Hematopoietic multipotent progenitor cell (in vitro differentiated cells): Measurements from ENCODE around the gene SEMG2. TPM values are rescaled to one million over a fixed set of nuclear protein-coding genes. Genes with fewer than 3 reads are reported as not detected.

Experiments
- DNase-seq, 3 donors: peaks; one replicate each; pipeline ENCODE4 v3.0.0-alpha.2; 2011 to 2015; ENCODE audit warnings: low read depth in 2 of 3, low spot score in 2 of 3
- total RNA-seq: library from RNA; depleted of rRNA; stranded (reverse); fragments of >200 nt; gene quantifications from one replicate; pipeline ENCODE4 v1.2.3, GENCODE V29; 2012

Gene SEMG2
- total RNA-seq, 1 donor, result not detected

DNA sequence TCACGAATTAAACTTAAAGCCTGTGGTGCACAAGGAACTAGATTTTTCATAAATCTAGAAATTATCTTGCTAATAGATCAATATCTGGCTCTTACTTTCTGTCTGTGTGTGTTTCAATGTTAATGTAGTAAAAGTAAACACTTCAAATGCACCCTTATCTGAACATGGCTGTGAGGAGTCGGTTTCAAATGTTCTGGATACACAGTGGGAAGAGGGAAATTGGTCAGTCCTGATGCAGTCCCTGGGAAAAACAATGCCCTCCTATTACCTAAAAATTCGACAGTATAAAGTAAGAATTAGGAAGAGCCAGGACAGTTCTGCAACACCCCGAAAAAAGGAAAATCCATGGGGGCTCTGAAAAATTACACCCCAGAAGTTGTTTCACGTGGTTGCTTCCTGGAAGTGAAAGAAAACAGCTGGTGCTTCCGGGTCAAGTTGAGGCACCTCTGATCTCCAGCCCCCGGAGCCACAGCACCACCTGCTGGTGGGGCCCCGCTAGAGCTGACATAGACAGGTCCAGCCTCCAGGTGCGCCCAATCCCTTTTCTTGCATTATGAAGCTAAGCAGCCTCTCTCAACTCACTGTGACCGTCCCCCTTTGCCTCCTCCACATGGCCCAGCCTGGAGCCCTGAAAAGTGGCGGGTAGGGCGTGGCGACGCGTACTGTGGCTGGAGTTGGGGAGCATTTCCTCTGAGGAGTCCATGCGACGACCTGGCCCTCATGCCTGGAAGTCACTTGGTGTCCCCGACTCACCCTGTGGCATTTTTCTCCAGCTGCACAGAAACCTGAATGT, 8.3 kb downstream of the SEMG2 start:
- DNase-seq, result peak in 2 of 3 donors; percentile 18 to 31

DNA sequence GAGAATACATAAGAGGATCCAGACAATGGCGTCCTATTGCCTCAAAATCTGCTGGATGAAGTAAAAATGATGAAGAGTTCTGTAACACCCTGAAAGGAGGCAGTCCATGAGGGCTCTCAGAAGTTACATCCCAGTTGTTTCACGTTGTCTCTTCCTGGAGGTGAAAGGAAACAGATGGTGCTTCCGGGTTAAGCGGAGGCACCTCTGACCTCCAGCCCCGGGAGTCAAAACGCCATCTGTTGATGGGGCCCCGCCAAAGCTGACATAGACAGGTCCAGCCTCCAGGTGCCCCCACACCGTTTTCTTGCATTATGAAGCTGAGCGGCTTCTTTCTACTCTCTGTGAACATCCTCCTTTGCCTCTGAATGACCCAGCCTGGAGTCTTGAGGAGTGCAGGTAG, 9.5 kb downstream of the SEMG2 start:
- no peak for DNase-seq

DNA sequence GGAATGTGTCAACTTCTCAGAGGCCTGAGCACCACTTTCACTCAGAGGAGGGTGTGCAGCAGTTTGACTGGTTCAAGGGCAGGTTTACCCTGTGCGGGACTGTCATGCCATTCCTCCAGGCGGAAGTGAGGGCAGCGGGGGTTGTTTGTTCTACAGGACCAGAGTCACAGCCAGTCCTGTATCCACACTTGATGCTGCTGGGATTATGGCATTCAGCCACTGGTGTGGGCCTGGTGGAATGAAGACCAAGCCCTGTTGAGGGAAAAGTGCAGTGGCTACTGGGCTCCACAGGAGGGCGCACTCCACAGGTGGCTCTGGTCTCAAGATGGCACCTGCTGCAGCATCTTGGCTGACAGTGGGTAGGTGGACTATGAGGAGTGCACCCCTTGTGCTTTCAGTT, 14.8 kb downstream of the SEMG2 start:
- DNase-seq, result no peak

DNA sequence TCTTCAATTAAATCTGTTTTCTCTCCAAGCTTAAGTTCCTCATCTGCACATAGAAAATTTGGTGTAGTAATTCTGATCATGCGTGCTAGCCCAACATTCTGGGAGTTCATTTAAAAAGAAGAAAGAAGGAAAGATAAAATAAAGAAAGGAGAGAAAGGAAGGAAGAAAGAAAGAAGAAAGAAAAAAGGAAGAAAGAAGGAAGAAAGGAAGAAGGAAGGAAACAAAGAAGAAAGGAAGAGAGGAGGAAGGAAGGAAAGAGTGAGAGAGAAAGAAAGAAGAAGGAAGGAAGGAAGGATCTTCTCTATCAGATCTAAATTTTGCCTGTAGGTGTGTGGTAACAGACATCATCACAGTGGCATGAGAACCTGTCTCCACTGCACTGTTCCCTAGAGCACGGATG, 17.0 kb downstream of the SEMG2 start:
- DNase-seq, result no peak

DNA sequence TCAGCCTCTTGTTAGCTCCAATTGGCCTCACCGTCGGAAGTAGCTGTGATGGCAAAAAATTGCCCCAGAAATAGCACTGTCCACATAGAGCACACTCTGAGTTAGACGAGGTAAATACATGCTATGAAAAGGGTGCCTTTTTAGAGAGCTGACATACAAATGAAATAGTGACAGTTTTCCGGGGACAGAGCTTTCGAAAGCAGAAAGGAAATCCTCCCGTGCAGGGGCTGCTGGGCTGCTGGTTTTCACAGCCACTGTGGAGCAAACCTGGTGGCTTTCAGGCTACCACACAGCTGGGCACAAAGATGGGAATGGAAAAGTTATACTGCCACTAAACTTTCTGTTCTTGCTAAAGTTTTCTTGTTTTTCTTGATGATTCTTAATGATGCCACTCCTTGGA, 24.9 kb downstream of the SEMG2 start:
- no peak for DNase-seq

DNA sequence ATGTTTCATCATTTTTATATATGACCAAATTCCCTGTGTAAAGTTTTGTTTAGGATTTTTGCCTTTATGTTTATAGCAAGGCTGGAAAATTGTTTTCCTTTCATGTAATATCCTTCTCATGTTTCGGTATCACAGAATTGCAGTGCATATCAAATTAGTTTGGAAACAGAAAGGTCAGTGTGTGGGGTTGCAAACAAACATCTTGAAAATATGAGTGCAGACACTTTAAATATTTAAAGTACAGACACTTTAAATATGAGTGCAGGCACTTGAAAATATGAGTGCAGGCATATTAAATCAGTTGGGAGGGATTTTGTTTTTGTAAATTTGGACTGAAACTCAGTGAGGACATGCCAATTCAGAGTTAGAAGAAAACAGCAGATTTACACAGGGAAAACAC, 26.7 kb downstream of the SEMG2 start:
- DNase-seq, result no peak

DNA sequence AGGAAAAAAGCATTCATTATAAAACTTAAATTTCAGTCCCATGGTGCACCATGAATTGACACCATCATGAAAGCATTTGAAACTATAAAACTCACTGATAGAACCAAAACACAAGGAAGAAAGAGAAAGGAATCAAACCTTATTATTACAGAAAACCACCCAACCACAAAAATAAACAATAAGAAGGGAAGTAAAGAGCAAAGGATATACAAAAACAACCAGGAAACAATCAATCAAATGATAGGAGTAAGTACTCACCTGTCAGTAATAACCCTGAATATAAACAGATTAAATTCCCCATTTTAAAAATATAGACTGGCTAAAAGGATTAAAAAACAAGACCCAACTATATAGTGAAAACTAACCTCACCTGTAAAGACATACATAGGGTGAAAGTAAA, 27.4 kb downstream of the SEMG2 start:
- DNase-seq, result no peak

DNA sequence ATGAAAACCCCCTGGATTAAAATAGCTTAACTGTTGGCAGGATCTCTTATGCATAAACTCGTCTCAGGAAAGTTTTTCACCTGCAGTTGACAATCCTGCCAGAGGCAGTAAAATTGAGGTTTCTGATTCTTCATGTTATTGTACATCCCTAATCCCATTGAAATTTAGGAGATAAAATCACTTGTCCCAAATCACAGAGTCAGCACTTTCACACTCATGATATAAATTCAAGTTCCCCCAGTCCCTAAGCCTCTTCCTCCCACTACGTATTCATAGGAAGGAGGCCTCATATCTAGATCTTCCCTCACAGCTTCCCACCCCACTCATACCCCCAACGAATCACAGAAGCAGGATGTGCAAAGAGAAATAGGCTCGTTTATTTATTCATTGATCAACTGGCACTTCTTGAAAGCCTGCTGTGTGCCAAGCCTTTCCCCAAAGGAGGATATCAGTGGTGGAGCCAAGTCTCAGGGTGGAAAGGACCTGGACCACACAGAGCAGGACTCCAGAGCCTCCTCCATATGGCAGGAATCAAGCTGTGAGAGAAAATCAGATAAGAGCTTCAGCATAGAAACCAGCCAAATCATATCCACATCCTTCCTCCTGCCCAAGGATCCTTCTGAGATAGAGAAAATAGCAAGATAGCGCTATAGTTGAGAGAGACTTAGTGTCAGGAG, 30.8 kb downstream of the SEMG2 start:
- DNase-seq, result no peak

DNA sequence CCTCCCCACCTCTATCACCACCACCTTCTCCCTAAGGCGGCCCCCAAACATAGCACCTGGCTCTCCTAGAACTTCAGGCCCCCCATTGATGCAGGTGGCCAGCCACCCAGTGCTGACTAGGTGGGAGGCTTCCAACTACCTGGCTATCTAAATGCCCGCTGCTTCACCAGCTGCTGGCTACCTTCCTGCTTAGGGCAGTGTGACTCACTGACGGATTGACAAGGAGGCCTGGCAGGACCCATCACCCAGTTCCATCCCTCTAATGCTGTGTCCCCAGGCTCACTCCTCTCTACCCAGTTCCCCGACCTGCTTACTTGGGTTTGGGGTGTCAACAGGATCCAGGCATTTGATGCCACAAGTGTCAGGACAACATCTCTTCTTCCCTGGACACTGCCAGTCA, 32.1 kb downstream of the SEMG2 start:
- no peak for DNase-seq

DNA sequence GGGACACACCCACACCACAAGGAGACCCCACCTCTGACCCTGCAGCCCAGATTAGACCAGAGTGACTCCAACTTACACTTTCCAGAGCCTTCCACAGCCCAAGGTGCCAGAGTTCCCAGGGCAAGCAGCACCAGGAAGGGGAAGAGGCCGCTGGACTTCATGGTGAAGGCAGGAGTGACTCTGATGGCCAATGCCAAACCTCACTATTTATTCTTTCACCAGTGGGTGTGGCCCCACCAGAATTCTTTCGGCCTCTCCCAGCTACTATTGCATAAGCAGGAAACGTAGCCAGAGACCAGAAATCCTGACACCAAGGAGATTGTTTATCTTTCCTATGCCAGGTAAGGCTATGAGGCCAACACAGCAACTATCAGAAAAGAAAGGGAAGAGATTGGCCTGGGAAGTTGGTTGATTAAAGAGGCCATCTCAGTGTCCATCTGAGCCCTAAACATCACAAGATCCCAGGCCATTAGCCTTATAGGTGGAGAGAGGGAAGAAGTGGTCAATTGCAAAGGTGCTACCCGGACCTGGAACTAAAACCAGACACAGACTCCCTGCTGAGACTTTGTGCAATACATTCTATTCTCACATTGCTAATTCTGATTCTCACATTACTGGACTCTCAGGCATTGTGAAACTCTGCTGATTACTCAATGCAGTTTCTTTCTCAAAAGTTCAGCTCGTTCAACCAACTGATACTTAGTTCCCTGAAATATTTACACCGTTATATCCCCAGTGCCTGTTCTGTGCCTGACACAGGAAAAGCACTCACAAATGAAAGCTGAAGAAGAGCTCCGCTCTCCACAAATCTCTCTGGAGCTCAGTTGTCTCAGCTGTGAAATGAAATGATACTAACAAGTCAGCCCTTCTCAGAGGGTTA, 33.5 kb downstream of the SEMG2 start, which contains the start of gene SLPI:
TSS of gene SLPI (minus strand) at position 182 of the 880 bp plus-strand sequence. CDS start at position 161, 21 bp downstream.
- DNase-seq, result no peak

DNA sequence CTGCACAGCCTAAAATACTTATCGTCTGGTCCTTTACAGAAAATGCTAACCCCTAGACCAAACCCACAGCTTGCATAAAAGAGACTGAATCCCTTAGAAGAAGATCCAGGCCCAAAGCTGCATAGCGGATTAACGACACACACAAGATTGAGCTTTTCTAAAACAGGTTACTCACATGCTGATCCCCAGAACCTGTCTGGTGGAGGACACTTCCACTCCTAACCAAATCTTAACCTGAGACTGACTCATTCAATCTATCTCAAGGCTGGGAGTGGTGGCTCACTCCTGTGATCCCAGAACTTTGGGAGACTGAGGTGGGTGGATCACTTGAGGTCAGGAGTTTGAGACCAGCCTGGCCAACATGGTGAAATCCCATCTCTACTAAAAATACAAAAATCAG, 36.0 kb downstream of the SEMG2 start:
- DNase-seq, result no peak

DNA sequence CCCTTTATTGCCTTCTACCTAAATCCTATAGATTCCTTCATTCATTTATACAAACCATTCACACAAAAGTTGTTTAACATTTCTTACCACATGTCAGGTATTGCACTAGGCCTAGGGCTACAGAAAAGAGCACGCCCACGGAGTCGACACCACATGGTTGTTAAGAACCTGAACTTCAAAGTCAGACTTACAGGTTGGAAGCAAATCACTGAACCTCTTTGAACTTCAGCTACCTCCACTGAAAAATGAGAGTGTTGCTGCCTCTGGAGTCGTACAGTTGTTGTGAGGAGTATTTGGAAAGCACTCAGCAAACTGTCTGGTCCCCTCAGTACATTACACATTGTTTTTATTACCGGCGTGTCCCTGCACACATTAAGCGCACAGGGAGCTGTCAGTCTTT, 36.5 kb downstream of the SEMG2 start:
- DNase-seq, result no peak

DNA sequence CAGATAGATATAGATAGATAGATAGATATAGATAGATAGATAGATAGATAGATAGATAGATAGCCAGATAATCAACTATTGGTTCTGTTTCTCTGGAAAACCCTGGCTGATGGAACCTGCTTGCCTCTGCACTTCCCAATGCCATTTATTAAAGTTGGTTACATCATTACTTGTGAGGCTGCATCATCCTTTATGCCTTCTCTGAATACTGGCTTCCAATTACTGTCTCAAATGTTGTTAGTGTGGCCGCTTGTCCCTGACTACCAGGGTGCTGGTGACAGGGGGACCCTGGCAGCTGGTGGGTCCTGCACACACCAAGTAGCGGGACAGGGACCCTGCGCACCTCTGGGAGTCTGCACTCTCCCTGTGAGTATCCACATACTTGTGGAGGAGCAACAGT, 37.1 kb downstream of the SEMG2 start:
- DNase-seq, result no peak

DNA sequence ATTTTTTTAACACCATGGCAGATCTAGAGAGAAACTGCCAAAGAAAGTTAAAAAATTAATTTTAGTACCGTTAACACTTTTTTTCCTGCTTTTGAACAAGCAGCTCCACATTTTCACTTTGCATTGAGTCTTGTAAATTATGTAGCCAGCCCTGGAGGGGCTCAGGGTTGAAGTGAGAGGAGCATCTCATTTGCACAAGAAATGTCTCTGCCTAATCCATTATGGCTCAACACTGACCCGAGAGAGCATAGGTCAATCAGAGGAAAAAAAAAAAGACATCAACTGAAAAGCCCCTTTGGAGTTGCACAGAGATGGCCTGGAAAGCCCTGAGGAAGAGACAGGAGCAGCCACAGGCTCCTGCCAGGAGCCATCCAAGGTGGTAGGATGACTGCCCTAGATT, 37.5 kb downstream of the SEMG2 start:
- DNase-seq, result no peak

DNA sequence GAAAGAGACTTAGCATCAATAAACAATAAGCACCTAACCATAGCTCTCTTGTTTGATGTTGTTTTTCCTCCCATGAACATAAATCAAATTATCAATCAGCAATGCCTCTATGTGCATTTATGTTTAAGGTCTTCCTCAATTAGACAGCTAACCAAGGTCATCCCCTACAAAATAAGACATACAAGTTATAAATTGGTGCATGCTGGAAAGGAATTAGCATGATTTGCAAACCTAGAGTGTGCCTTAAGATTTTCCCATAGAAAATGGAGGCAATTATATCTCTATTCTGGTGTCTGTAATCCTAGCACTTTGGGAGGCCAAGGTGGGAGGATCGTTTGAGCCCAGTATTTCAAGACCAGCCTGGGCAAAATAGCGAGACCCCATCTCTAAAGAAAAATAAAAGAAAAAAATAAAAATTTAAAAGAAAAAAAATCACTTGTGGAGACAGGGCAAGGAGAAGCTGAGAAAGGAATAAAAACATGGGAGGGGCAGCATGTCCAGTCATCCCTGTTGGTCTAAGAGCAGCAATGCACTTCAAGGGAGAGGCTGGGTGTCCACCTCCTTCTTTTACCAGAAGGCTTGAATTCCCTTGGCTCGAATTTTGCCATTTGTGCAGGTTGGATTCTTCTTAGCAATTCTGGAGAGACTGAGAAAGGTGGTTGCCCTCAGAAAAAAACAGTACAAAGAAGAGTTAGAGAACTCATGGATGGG, 42.5 kb downstream of the SEMG2 start:
- DNase-seq, result no peak

DNA sequence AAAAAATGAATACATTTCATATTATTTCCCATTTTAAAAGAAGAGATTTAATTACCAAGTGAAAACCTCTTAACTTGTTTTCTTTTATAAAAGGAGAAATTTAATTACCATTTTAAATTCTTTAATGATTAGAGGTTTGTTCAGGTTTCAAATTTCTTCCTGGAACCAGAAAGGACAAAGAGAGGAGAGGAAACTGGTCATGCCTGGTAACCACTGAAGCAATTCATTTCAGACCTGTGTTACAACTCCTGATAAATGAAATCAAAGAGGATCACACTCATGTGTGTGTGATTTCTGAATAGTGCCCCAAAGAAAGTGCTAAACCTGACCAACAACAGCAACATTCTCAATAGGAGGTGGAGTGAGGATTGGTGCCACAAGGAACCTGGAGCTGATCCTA, 45.8 kb downstream of the SEMG2 start:
- no peak for DNase-seq

DNA sequence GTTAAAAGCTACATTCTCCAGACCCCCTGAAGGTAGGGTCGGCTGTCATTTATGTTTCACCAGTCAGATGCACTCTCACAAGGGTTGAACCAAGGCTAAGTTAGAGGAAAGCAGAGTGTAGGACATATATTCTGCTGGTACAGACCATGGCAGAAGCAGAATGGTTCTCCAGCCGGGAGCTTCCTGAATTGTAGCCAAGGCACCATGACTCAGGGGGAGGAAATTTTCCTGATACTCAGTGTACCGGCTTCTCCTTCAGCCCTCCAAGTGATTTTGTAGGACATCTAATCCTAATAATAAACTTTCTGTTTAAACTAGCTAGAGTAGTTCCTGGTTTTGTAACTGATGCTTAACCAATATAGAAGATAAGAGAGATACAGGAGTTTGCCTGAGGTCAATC, 47.4 kb downstream of the SEMG2 start:
- no peak for DNase-seq

DNA sequence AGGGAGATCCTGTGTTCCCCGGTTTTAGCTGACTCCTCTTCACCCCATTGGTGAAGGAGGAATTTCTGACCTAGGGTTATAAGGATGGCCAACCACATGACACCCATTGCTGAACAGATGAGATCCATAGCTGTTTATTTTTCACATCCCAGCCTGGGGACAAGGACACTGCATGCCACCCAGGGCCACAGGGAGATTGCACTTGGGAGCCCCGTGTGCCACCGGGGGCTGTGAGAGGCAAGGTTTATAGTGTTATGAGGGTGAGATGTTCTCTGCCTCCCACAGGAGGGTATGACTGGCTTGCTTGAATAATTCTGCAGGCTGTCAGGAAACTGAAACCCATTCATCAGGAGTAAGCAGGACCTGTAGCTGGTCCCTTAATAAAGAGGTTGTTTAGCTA, 47.9 kb downstream of the SEMG2 start:
- DNase-seq, result no peak

DNA sequence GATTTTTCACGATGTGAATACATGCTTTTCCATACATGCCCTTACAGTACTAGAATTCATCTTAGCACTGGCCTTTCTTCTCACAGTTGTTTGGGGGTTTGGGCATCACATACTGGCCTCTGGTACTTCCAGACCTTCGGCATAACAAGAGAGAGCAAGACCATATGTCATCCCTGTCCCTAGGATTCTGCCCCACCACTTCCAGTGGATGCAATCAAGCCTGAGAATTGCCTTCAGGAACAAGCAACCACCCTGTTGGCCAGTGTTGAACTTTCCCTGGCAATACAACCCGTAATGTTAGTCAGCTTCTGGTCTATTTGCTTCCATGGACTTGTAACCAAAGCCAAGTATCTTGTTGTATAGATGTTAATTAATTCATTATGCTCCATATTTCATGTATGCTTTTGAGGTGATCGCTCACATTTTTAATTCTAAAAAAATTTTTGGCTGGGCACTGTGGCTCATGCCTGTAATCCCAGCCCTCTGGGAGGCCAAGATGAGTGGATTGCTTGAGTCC, 48.6 kb downstream of the SEMG2 start:
- no peak for DNase-seq
